ENCODE measurements around the gene CEBPG.
A peak's percentile ranks its signal among the peaks of the same experiment; 100 is the strongest.

The CEBPG gene

DNA sequence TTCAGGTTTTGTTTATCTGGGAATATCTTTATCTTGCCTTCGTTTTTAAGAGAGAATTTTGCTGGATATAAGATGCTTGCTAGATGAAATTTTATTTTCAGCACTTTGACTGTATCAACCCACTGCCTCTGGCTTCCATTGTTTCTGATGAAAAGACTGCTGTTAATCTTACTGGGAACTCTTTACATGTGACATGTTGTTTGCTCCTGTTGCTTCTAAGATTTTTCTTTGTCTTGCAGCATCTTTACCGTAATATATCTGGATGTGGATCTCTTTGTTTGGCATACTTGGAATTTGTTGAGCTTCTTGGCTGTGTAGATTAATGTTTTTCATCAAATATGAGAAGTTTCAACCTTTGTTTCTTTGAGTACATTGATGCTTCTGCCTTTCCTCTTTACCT, 18.0 kb upstream of the CEBPG start:
- no peak for DNase-seq

DNA sequence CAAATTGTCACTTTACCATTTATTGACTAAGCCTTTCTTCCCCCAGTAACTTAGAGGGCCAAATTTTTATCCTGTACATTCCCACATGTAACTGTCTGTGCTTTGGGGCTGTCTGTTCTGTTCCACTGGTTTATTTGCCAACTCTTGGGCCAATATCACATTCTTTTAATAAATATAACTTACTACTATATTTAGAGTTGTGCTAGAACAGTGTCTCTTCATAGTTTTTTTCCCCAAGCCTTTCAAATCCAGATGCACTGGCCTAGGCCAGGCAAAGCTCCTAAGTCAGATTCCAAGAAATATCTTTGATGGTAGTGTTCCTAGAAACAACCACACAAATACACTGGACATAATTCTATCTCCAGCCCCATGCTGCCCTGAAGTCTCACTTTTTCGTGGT, 16.0 kb upstream of the CEBPG start:
- no peak for DNase-seq

DNA sequence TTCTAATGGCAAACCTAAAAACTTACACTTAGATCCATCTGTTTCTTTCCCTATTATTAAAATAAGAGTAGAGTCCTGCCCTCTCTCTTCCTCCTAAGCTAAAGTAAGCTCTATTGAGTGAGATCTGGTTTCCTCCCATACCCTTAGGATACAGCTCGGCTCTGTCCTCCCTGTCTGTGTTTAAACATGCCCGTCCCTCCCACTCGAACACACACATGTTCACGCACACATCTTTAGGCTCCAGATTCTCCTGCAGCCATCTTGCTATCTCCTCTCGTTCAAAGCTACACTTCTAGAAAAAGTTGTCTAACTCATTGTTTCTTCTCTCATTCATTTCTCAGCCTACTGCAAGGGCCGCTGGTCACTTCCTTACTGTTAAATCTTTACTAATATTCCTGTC, 15.1 kb upstream of the CEBPG start:
- DNase-seq = no peak

DNA sequence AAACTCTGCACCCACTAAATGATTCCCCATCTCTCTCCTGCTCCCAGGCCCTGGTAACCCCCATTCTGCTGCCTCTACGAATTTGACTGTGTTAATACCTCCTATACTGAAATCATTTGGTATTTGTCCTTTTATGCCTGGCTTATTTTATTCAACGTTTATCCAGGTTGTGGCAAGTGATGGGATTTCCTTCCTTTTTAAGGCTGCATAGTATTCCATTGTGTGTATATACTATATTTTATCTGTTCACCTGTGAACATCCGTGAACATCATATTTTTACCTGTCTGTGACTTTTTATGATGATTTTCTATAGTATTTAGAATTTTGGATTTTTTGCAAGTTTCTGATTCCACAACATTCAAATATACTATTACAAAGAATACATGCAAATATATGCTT, 13.9 kb upstream of the CEBPG start:
- DNase-seq = no peak

DNA sequence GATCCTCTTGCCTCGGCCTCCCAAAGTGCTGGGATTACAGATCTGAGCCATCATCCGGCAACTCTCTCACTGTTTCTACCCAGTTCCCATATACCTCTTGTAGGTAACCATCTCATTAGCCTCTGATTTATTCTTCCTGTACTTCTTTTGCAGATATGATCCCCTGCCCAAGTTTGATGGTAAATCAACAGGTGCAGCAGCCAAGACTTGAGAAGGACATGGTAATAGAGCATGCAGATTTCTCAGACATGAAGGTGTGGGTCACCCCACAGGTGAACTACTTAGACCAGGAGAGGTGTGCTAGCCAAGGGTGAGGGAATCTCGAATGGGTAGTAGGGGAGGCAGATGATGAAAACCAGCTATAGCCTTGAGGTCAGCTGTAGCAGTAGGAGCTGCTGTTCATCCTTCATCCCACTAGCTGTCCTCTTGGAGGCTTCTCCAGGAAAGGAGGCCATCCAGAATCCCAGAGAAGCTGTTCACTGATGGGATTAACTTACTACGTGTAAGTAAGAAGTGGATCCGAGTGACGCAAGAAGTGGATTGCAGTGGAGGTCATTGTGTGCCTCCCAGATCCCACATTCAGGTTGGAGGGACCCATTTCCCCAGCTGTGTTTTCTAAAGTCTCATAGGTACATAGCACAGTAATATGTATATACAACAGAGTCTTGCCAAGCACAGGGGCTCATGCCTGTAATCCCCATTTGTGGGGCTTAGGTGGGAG, 10.8 kb upstream of the CEBPG start:
- no peak for DNase-seq

DNA sequence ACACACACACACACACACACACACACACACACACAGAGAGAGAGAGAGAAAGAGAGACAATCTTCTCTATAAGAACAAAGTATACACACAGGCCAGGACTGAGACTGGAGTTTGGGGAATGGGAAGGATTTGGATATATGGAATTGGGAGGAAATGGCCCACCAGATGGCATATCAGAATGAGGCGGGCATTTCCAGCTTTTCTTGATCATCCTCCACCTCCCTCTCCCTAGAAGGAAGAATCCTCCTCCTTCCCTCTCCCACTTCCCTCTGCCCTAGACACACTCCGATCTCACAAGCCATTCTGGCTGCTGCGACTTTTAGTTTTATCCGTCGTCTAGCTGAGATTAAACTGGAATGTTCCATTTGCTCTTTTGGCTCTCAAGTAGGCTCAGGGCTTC, 10.0 kb upstream of the CEBPG start:
- DNase-seq = no peak

DNA sequence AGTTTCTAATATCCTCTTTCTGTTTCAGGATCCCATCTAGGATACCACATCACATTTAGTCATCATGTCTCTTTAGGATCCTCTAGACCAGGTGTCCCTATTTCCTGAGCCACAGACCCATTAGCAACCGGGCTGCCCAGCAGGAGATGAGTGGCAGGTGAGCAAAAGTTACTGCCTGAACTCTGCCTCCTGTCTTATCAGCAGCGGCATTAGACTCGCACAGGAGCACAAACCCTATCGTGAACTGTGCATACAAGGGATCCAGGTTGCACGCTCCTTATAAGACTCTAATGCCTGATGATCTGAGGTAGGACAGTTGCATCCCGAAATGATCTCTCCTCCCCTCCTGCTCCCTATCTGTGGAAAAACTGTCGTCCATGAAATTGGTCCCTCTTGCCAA, 7.8 kb upstream of the CEBPG start:
- no peak for DNase-seq

DNA sequence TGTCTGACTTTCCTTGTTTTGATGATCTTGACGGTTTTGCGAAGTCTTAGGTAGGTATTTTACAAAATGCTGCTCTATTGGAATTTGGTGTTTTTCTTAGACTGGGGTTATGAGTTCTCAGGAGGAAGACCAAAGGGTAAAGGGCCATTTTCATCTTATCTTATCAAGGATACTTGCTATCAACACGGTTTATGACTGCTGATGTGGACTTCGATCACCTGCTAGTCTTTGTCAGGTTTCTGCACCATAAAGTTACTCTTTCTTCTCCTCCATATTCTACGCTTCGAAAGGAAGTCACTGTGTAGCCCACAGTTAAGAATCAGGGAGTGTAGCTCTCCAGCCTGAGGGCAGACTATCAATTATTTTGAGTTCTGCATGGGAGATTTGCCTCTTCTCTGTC, 7.4 kb upstream of the CEBPG start:
- DNase-seq = no peak

DNA sequence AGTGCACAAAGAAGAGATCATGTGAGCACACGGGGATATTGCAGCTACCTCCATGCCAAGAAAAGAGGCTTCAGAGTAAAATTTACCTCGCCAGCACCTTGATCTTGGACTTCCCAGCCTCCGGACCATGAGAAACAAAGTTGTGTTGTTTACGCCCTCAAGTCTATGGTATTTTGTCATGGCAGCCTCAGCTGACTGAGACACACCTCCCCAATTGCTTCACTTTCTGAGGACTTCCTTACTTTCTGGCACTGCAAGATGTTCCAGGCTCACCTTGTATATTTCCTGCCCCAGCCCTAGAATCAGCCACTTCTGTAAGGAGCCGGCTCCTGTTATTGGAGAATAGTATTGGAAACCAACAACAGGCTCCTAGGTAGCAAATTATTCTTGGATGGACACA, 6.6 kb upstream of the CEBPG start:
- no peak for DNase-seq

DNA sequence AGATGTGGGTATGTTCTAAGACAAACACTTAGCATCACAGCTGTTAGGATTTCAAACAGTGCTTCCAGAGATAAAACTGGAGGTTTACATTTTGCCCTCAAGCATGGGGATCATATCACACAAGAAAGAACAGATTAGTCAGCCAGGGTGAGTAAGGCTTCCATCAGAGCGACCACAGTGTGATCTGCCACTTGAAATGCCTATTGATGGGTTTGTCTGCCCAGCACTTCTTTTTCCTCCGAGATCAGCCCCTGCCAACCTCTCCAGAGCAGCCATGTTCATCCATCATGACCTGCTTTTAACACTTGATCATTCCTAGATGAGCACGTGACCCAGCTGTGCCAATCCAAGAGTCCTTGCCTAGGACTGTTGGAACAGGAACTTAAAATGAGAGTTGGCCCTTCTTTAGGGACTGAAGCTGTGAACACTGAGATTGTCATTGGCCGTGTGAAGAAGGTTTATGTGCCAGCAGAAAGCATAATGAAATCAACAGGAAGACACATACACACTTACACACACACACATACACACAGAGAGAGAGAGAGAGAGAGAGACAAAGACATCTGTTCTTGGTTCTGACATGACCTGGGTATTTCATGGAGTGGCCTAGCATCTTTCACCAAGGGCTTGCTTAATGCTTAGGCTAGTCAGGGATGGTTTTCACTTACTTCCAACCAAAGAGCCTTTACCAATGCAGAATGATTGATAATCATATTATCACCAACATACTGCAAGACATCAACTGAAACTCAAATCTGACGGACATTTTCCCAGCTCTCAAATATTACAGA, 5.2 kb upstream of the CEBPG start:
- peak; percentile 63 for DNase-seq

DNA sequence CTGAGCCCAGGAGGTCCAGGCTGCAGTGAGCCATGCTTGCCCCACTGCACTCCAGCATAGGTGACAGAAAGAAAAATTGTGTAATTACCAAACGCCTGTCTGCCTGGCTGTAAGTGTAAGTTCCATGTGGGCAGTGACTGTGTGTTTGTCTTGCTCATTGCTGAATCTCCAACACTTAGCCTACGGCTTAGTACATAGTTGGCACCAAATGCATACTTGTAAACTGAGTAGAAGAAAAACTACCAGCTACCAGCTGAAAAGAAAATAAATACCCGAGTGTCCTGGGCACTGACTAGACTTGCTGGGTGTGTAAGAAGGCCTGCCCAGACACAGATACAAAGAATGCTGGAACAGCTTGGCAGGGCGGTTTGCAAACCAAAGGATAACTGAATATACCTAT, 2.7 kb upstream of the CEBPG start:
- DNase-seq = no peak

DNA sequence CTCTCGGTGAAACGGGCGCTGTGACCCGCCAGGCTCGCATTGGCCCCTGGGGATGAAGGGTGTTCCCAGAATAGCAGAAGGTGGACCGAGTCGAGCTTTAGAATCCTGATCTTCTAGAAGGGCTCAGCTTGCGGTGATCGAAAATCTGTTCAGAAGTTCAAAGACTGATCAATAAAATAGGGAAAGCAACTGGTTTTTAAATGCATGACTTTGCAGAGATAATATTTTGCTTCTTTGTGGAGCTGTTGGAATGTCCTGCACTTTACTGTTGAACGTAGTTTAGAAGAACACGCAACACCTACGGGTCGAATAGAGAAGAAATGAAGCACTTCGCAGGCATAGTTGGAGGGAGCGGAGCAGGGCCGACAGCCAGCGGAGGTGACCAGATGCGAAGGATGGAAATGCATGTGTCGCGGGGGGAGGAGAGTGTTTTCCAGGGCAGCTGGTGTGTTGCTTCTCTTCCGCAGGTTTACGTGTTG, 766 bp downstream of the CEBPG start:
- peak; percentile 27 for DNase-seq

DNA sequence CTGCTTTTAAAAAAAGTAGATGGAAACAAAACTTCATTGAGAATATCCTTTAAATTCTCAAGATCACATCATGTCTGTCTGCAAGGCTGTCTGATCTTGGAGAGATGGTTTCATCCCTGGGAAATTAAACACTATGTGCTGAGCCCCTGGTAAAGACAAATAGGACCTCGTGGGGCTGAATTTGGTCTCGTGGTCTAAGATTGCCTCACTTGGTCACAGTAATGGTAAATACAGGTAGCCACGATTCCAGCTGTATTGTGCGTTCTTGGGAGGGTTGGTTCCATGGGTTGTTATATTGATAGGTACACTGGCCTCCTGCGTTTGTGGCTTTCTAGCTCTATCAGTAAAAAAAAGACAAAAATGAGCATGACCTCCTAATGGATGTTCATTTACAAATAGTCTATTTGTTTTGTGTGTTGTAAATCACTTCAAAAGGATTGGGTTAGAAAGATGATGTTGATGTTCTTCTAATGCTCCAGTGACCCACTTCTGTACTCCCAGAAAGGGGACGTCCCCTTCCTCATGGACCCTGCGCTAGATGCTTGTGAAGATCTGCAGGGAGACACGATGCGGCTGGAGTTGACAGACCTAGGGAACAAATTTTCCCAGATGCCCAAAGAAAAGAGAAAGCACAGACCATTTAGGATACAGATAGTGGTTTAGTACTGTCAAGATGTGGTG, 1.8 kb downstream of the CEBPG start:
- no peak for DNase-seq

DNA sequence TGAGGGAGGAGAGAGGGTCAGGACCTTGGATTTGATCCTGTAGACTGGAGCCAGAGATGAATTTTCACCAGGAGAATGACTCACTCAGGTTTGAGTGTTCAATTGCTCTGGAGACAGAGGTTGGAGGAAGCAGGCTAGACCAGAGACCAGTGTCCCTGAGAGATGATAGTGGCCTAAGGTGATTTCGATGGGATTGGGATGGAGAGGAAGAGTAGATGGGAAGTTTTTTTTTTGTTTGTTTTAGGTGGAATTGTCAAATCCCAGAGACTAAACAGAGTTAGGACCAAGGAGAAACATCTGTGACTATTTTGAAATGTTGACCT, 2.3 kb downstream of the CEBPG start:
- DNase-seq = peak; percentile 58

DNA sequence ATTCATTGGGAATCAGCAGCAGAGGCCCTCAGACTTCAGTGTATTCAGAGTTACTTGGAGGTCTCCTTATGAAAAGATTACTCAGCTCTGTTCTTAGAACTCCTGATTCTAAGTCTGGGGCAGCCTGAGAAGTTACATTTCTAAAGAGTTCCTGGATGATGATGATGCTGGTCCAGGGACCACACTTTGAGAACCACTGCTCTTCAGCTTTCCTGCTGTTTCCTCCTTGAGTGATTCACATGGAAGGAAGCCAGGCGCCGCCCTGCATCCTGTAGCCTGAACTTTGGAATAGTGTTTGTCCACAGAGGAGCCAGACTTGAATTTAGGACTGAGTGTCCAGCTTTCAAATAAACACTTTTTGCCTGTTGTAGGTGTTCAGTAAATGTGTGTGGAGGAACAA, 2.9 kb downstream of the CEBPG start:
- DNase-seq = peak; percentile 91

DNA sequence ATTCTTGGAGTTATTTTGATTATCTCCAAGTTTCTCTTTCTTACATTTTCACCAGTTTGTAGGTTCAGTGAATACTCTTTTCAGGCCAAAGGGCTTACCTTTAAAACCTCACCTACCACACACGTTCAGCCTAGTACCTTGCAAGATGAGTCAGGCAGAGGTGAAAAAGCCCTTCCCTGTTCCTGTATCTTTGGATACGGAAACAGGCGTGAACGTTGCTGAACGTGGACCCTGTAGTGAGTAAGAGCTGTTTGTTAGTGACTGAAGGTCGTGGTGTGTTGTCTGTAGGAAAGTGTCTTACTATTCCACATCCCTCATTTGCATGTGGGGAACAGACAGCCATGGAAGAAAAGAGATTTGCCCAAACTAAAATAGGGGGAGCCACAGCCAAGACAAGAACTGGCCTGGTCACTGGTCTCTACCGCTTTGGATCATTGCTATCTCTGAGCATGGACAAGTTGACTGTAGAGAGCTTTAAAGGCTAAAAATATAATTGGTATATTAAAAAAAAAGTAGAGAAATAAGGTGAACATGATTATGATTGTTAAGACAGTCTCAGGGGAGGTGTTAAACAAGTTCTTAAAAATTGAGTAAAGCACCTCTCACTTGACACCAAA, 3.5 kb downstream of the CEBPG start:
- DNase-seq = no peak

DNA sequence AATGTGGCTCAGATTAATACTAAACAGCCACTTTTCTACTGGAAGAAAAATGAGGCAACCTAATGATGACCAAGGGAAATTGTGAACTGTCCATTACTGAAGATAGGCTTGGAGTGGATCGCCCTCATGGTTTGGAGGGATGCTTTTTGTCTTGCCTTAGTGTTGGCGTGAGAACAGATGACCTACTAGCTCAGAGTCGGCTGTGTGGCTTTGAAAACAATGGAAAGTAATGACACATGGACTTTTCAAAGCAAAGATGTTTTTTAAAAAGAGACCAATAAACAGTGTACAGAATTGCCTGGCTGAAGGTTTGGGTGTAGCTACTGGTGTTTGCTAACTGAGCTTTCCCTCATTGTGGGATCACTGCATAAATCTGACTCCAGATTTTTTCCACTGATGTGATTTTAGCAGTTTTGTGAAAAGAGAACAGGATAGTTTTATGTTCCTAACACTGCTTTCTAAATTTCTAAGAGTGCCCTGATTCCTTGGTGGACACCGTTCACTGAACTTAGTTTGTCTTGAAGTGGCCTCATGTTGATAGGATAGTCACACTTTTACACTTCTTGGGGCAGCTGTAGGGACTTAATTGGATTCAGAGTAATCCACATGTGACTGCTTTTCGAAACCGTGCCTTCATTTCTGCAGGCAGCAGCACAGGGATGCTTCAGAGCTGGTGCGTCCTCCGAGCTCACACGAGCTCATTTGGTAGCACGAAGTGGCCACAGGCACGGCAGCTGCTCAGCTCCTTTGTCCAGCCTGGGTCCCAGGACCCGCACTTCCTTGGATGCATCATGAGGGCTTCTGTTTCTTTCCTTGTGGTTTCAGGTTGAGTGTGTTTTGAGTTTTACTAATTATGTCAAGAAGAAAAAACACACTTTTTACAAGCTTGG, 4.3 kb downstream of the CEBPG start:
- no peak for DNase-seq

DNA sequence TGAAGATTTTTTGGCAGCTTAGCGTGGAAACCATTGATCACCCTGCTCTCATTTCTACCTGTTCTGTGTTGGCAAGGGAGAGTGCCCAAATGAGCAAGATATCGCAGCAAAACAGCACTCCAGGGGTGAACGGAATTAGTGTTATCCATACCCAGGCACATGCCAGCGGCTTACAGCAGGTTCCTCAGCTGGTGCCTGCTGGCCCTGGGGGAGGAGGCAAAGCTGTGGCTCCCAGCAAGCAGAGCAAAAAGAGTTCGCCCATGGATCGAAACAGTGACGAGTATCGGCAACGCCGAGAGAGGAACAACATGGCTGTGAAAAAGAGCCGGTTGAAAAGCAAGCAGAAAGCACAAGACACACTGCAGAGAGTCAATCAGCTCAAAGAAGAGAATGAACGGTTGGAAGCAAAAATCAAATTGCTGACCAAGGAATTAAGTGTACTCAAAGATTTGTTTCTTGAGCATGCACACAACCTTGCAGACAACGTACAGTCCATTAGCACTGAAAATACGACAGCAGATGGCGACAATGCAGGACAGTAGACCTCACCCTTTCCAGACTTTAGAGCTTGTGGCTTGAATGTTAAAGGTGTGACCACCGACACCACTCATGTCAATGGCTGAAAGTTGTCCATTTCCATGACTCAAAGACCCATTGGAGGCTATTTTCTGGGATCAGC, 5.8 kb downstream of the CEBPG start:
- no peak for DNase-seq

DNA sequence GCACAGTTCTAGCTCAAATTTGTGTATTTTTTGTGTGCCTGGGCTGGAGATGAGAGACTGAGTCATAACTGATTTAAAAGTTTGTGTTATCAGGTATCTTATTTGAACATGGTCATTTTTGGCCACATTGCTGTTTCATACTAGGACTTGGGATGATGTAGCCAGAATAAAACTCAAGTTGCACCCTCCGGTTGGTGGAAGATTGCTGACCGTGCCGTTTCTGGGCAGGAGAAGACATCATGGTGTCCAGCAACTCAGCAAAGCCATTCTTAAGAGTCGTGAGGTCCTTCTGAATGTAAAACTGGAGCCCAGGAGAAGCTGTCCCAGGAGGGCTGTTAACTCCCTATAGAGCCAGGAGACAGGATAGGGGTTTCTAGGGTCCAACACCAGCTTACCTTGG, 7.6 kb downstream of the CEBPG start:
- no peak for DNase-seq

DNA sequence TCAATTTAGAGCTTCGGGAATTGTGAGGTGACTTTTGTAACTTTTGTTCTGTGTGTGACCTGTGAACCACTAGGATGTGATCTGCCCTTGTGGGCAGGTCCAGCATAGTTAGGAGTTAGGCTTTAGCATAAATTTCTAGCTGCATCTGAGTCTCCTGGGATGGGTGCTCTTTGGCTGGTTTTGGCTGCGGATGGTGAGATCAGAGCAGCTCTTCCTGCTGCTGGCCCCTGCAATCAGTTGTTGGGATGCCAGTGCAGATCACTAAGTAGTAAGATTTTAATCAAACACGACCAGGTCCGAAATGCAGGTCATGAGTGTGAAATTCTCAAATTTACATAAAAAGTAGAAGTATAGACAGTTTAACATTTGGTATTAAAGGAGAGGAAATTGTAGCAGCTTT, 8.5 kb downstream of the CEBPG start:
- DNase-seq = no peak

DNA sequence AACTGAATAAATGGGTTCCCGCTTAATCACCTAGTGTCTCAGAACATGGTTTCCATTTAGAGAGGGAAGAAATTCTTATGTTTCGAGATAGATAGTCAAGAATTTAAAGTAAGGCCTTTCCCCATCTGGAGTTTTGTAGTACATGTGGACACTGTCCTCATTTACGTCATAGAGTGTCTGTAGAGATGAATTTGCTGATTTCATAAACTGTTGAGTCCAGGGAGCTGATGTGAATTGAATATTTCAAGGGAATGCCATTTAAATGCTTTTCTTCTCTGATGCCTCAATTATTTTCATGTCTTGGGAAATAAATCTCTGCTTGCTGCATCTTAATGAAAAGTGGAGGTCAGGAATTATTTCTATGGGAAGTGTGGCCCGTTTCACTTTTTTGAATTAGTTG, 9.5 kb downstream of the CEBPG start:
- no peak for DNase-seq

DNA sequence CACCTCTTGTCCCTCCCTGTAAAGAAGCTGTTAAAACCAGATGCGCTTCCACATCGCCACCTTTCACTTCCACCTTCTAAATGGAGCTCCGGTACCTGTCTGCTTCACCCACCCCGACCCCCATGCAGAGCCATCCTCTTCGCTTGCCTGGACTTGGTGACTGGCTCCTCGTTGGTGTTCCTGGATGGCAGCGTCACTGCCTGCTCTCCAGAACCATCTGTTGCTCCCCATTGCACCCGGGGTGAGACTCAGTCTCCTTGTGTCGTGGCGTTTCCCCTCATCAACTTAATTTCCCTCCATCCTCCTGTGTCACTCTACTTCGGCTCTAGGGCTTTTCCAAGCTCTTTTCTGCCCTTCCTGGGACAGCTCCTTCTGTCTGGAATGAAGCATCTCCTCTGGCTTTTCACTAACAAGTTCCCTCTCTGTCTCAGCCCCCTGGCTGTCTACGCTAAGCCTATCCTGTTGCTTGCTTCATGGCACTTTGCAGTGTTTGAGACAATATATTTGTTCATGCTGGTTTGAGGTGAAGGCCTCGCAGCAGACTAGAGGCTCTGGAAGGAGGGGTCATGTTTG, 10.3 kb downstream of the CEBPG start:
- DNase-seq = no peak
